Thyroid gland (tissue), 4 donors: ENCODE data around the gene POLR2L. TPM values are rescaled to one million over a fixed set of nuclear protein-coding genes. Genes with fewer than 3 reads are reported as not detected.
A peak's percentile ranks its signal among the peaks of the same experiment; 100 is the strongest.

ENCODE experiments used
- DNase-seq, 2 donors: peaks; one replicate each; pipeline ENCODE4 v3.0.0-alpha.2; 2019
- H3K27ac ChIP-seq, 3 donors: fragments of 200-600 bp; sonication (generic); 1 replicate in 2 of 3; 2 replicates in 1 of 3; pipeline ENCODE4 v1.5.1; 2016 to 2019; ENCODE audit warnings: mild to moderate bottlenecking in 1 of 3, moderate library complexity in 1 of 3
- H3K27me3 ChIP-seq: fragments of 200-600 bp; sonication (generic); one replicate; pipeline ENCODE4 v1.5.1; 2019
- H3K36me3 ChIP-seq, 2 donors: fragments of 200-600 bp; sonication (generic); one replicate each; pipeline ENCODE4 v1.5.1; 2016 to 2019
- H3K4me1 ChIP-seq, 2 donors: fragments of 200-600 bp; sonication (generic); one replicate each; pipeline ENCODE4 v1.5.1; 2017 to 2019
- H3K4me3 ChIP-seq, 3 donors: fragments of 200-600 bp; sonication (generic); replicated peaks in 1 of 3; 1 replicate in 2 of 3; 2 replicates in 1 of 3; pipeline ENCODE4 v1.5.1; 2016; ENCODE audit warnings: mild to moderate bottlenecking in 1 of 3
- H3K9me3 ChIP-seq: fragments of 200-600 bp; sonication (generic); one replicate; pipeline ENCODE4 v1.5.1; 2017
- CTCF ChIP-seq, 6 experiments: fragments of 200-600 bp in 3 of 6; fragments of 450-650 bp in 3 of 6; sonication (generic) in 3 of 6; IDR thresholded peaks; one replicate each; pipeline ENCODE4 v1.5.1; 2016 to 2019; ENCODE audit warnings: antibody characterized with exemption in 6 of 6, mild to moderate bottlenecking in 2 of 6, inconsistent platforms in 1 of 6, moderate library complexity in 1 of 6
- POLR2A ChIP-seq, 2 donors: fragments of 450-650 bp; IDR thresholded peaks; one replicate each; pipeline ENCODE4 v1.6.1; 2017; ENCODE audit warnings: antibody characterized with exemption in 2 of 2, mild to moderate bottlenecking in 2 of 2, moderate library complexity in 1 of 2
- WGBS, 2 donors: methylation state at CpG; one replicate each; pipeline ENCODE4 v1.1.5; 2017; 5-methylcytosine and 5-hydroxymethylcytosine counted together
- intact Hi-C: fragments of 100-400 bp; cut with DNase I; formaldehyde crosslinking; loops from one replicate; pipeline ENCODE4 v1.15.1; 2023
- total RNA-seq, 4 donors: library from RNA; depleted of rRNA; stranded (reverse); fragments of >200 nt; gene quantifications; one replicate each; pipeline ENCODE4 v1.2.3, GENCODE V29; 2016

The POLR2L gene
- total RNA-seq, 4 donors from 2014 or later = 17.9 to 89.2 (median 52.4) TPM

DNA sequence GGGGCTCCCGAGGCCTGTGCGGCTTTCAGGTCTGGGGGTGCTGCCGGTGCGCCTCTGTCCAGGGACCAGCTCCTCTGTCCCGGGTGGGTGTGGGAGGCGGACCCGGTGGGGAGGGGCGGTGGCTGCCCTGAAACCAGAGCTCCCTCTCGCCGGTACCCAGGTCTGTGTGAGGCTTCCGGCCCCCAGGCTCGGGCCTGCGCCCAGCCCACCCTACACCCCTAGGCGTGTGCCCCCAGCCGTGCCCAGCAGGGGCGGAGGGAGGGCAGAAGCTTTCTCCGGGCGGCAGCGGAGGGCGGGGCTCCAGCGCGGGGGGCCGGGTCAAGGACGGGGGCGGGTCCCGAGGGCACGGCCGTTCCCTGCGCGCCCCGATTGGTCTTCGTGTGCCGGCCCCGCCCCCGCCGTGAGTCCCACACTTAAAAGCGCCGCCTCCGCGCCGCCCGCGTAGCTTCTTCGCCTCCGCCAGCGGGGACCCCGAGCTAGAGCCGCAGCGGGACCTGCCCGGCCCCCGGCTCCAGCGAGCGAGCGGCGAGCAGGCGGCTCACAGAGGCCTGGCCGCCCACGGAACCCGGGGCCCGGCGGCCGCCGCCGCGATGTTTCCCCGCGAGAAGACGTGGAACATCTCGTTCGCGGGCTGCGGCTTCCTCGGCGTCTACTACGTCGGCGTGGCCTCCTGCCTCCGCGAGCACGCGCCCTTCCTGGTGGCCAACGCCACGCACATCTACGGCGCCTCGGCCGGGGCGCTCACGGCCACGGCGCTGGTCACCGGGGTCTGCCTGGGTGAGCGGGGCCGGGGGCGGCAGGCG lies 23.0 kb downstream of the POLR2L start:
- WGBS, 2 donors = no CpG with 5 or more reads among the region's 96 CpGs
- H3K9me3 ChIP-seq = no peaks in the 10 kb centered on the region
- peak overlapping the region; percentile 21 to 100 (median 89) for H3K4me3 ChIP-seq
- intact Hi-C loops = no loop called here
- H3K4me1 ChIP-seq = peaks cover 21 to 24% of the 10 kb centered on the region in 2 donors
- peak overlapping the region; percentile 79 to 99 (median 98) for H3K27ac ChIP-seq
- TF ChIP-seq POLR2A (IDR thresholded peaks at IDR 0.05) (peak; percentile 67 to 88), CTCF (IDR thresholded peaks at IDR 0.05) (peak in 4 of 6 experiments; percentile 16 to 38 (median 23))
- H3K27me3 ChIP-seq = no peaks in the 10 kb centered on the region
- peak; percentile 91 to 96 for DNase-seq
- peaks cover 17 to 22% of the 10 kb centered on the region in 2 donors for H3K36me3 ChIP-seq

- no peaks in the 10 kb centered on the region for H3K9me3 ChIP-seq
- H3K27ac ChIP-seq = peak within 1 kb of the TSS; percentile 79 to 99 (median 98)
- no peaks in the 10 kb centered on the region for H3K27me3 ChIP-seq
- peaks cover 21 to 24% of the 10 kb centered on the region in 2 donors for H3K4me1 ChIP-seq
- peak within 1 kb of the TSS; percentile 21 to 100 (median 89) for H3K4me3 ChIP-seq
- intact Hi-C loops = no loop called here
- WGBS, 2 donors = 11 to 28% methylated on average over 7 to 16 of the region's 20 CpGs
- DNase-seq = peak; percentile 76 to 79
- TF ChIP-seq CTCF (IDR thresholded peaks at IDR 0.05) = no peak
- TF ChIP-seq POLR2A (IDR thresholded peaks at IDR 0.05) = peak; percentile 35 to 56
- peaks cover 11 to 19% of the 10 kb centered on the region in 2 donors for H3K36me3 ChIP-seq
These were observed 23.8 kb downstream of the POLR2L start, which contains the start of gene PNPLA2 for GRCh38 chr11:818396-819128. Gene PNPLA2, plus strand, starts transcription at chr11:818914. Its CDS starts 805 bp downstream, at chr11:819719.

DNA sequence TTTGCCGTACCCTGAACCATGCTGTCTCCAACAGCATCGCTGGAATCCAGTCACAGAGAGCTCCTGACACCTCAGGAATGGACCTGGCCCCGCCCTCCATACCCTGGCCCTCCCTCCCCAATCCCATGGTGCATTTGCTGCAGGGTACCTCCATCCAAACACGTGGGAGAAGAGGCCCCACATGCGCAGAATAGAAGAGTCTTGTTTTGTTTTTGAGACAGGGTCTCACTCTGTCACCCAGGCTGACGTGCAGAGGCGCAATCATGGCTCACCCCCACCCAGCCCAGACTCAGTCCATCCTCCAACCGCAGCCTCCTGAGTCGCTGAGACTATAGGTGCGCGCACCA lies 25.9 kb downstream of the POLR2L start:
- Histone ChIP-seq H3K4me1 (peaks cover 17 to 22% of the 10 kb centered on the region in 2 donors), H3K4me3 (no peak overlapping the region), H3K9me3 (no peaks in the 10 kb centered on the region), H3K27me3 (no peaks in the 10 kb centered on the region), H3K27ac (no peak overlapping the region), H3K36me3 (peaks cover 22 to 24% of the 10 kb centered on the region in 2 donors)
- intact Hi-C loops = no loop called here
- TF ChIP-seq POLR2A (IDR thresholded peaks at IDR 0.05) (no peak), CTCF (IDR thresholded peaks at IDR 0.05) (no peak)
- WGBS, 2 donors = 82 to 85% methylated on average over 11 of the region's 11 CpGs
- DNase-seq = no peak

DNA sequence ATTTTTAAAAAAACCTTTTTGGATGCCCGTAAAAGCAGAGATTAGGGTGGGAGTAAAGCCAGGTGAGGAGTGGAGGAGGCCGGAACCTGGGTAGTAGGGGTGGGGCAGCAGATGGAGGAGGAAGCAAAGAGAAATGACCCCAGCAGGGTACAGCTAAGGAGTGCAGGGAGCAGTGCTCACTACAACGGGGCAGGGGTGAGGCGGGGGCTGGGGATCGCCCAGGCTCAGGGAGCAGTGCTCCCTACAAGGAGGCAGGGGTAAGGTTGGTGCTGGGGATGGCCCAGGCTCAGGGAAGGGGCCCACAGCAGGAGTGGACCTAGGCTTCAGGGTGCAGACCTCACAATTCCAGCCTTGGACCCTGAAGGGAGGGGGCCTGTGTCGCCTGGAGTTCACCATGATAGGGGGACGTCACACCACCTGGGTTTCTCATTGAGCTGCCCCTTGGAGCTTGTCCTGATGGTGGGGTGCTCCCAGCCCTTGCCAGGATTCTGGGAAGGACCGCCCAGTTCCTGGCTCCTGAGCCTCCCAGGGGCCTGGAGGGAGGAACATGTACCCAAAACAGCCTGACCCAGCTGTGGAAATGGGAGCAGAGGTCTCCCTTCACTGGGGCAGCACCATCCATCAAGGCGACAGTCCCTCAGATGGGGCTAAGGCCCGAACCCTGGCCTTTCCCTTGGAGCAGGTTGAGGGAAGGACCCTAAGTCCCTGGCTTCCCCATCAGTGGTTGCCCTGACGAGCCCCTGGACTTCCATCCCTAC lies 26.5 kb downstream of the POLR2L start:
- H3K4me1 ChIP-seq = peaks cover 17 to 22% of the 10 kb centered on the region in 2 donors
- H3K4me3 ChIP-seq = no peak overlapping the region
- peak overlapping the region in 1 of 3 donors; percentile 24 for H3K27ac ChIP-seq
- TF ChIP-seq CTCF (IDR thresholded peaks at IDR 0.05) (no peak), POLR2A (IDR thresholded peaks at IDR 0.05) (no peak)
- peaks cover 22 to 24% of the 10 kb centered on the region in 2 donors for H3K36me3 ChIP-seq
- H3K27me3 ChIP-seq = no peaks in the 10 kb centered on the region
- intact Hi-C loops = no loop called here
- WGBS, 2 donors = 84 to 96% methylated on average over 7 to 9 of the region's 11 CpGs
- no peak for DNase-seq
- no peaks in the 10 kb centered on the region for H3K9me3 ChIP-seq
